ENCODE data around the gene WDR26.

WDR26 gene

DNA sequence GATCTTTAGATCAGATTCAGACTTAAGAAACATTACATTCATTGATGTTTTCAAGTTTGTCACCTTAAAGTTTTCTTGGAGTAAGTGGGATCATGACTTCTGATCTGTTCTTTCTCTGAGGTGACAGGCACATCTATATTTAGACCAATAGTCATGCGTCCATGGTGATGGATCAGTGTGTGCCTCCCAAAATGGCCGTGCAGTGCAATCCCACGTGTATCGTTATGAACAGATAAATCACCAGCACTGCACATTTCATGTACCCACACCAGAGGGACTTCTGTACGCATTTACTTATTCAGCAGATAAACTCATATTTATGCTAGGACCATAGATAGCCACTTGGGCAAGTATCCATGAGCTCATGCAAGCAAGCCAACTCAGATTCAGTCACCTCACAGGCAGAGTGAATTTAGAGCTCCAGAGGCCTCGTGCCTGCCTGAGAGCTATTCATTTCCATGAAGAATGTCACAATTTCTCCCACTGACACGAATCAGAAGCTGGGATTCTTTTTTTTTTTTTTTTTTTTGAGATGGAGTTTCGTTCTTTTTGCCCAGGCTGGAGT lies 13.9 kb upstream of the WDR26 start:
- Histone ChIP-seq H2BK12ac (ENCODE audit: low read length in 2 of 2) (no peak overlapping the region), H4K91ac (ENCODE audit: low read length) (no peak overlapping the region)

DNA sequence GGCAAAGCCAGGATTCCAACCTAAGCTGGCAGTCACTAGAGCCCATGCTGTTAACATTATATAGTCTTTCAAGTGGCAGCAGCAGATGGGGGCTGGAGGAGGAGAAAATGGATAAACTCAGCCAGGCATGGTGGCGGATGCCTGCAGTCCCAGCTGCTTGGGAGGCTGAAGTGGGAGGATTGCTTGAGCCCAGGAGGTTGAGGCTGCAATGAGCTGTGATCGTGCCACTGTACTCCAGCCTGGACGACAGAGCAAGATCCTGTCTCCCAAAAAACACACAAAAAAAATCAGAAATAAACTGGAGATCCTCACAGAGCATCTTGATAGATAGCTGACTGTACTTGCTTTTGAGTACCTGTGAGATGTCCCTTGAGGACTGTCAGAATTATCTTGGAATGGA lies 13.4 kb upstream of the WDR26 start:
- H3K14ac ChIP-seq (ENCODE audit: low read length in 2 of 2), result no peak overlapping the region
- peak overlapping the region in 1 of 2 experiments; percentile 35 for H3K23ac ChIP-seq (ENCODE audit: low read length in 2 of 2)
- peak overlapping the region; percentile 47 for H3K9ac ChIP-seq (ENCODE audit: low read length)
- no peak for DNase-seq
- no peak overlapping the region for H3K18ac ChIP-seq (ENCODE audit: low read depth in 1 of 2, low read length in 2 of 2)
- H2BK12ac ChIP-seq (ENCODE audit: low read length in 2 of 2), result no peak overlapping the region
- no peak overlapping the region for H2BK5ac ChIP-seq (ENCODE audit: low read depth, low read length, poor library complexity, severe bottlenecking)
- H3K4ac ChIP-seq (ENCODE audit: low read depth in 1 of 2, low read length in 2 of 2), result no peak overlapping the region
- H2BK15ac ChIP-seq (ENCODE audit: low read depth, poor library complexity, severe bottlenecking), result no peak overlapping the region
- no peak overlapping the region for H4K91ac ChIP-seq (ENCODE audit: low read length)
- H3K27ac ChIP-seq (ENCODE audit: low read length, poor library complexity, severe bottlenecking), result no peak overlapping the region
- H3K79me1 ChIP-seq (replicated peaks; ENCODE audit: low read length, poor library complexity, severe bottlenecking), result peaks cover 15% of the 10 kb centered on the region
- no peaks in the 10 kb centered on the region for H3K9me3 ChIP-seq (ENCODE audit: control insufficient read depth, low read length)
- H3K36me3 ChIP-seq (ENCODE audit: control insufficient read depth in 1 of 2, insufficient read depth in 2 of 2, low read depth in 1 of 2, low read length in 2 of 2), result peaks cover 3 to 4% of the 10 kb centered on the region in 2 experiments
- no peak overlapping the region for H2BK120ac ChIP-seq (ENCODE audit: low read depth, low read length)
- no peak overlapping the region for H2AFZ ChIP-seq (ENCODE audit: low read depth, low read length)
- peak overlapping the region; percentile 37 for H4K8ac ChIP-seq (ENCODE audit: low read length)
- no peak overlapping the region for H3K4me3 ChIP-seq (ENCODE audit: insufficient read depth in 1 of 2, low read depth in 1 of 2, low read length in 2 of 2)
- H2AK5ac ChIP-seq (ENCODE audit: low read length, severe bottlenecking), result no peak overlapping the region
- WGBS, result 98% methylated on average over 3 of the region's 3 CpGs
- H3K4me2 ChIP-seq (ENCODE audit: low read length, poor library complexity, severe bottlenecking), result peak overlapping the region; percentile 9
- H3K4me1 ChIP-seq (ENCODE audit: control insufficient read depth, insufficient read depth, low read depth, low read length), result peaks cover 2% of the 10 kb centered on the region
- no peaks in the 10 kb centered on the region for H3K27me3 ChIP-seq (ENCODE audit: control insufficient read depth in 1 of 2, insufficient read depth in 1 of 2, low read length in 2 of 2)

More for the DNA sequence above, 13.9 kb upstream of the WDR26 start:
- Histone ChIP-seq H2AFZ (ENCODE audit: low read depth, low read length) (no peak overlapping the region), H3K23ac (ENCODE audit: low read length in 2 of 2) (no peak overlapping the region), H3K4ac (ENCODE audit: low read depth in 1 of 2, low read length in 2 of 2) (no peak overlapping the region), H2BK15ac (ENCODE audit: low read depth, poor library complexity, severe bottlenecking) (no peak overlapping the region), H3K4me3 (ENCODE audit: insufficient read depth in 1 of 2, low read depth in 1 of 2, low read length in 2 of 2) (no peak overlapping the region), H3K9ac (ENCODE audit: low read length) (peak overlapping the region; percentile 47), H3K4me1 (ENCODE audit: control insufficient read depth, insufficient read depth, low read depth, low read length) (peaks cover 2% of the 10 kb centered on the region), H4K8ac (ENCODE audit: low read length) (no peak overlapping the region), H3K4me2 (ENCODE audit: low read length, poor library complexity, severe bottlenecking) (no peak overlapping the region), H3K36me3 (ENCODE audit: control insufficient read depth in 1 of 2, insufficient read depth in 2 of 2, low read depth in 1 of 2, low read length in 2 of 2) (peaks cover 0 to 3% of the 10 kb centered on the region in 2 experiments), H2AK5ac (ENCODE audit: low read length, severe bottlenecking) (no peak overlapping the region), H3K27ac (ENCODE audit: low read length, poor library complexity, severe bottlenecking) (no peak overlapping the region), H3K79me1 (replicated peaks; ENCODE audit: low read length, poor library complexity, severe bottlenecking) (peaks cover 15% of the 10 kb centered on the region), H2BK120ac (ENCODE audit: low read depth, low read length) (no peak overlapping the region), H3K18ac (ENCODE audit: low read depth in 1 of 2, low read length in 2 of 2) (no peak overlapping the region), H2BK5ac (ENCODE audit: low read depth, low read length, poor library complexity, severe bottlenecking) (no peak overlapping the region), H3K27me3 (ENCODE audit: control insufficient read depth in 1 of 2, insufficient read depth in 1 of 2, low read length in 2 of 2) (no peaks in the 10 kb centered on the region), H3K9me3 (ENCODE audit: control insufficient read depth, low read length) (no peaks in the 10 kb centered on the region), H3K14ac (ENCODE audit: low read length in 2 of 2) (peak overlapping the region in 1 of 2 experiments; percentile 71)
- no peak for DNase-seq
- 68% methylated on average over 6 of the region's 8 CpGs for WGBS

- Histone ChIP-seq H3K4me2 (ENCODE audit: low read length, poor library complexity, severe bottlenecking) (no peak overlapping the region), H2BK120ac (ENCODE audit: low read depth, low read length) (no peak overlapping the region), H3K9ac (ENCODE audit: low read length) (peak overlapping the region; percentile 54), H2AK5ac (ENCODE audit: low read length, severe bottlenecking) (no peak overlapping the region), H3K18ac (ENCODE audit: low read depth in 1 of 2, low read length in 2 of 2) (no peak overlapping the region), H3K4me3 (ENCODE audit: insufficient read depth in 1 of 2, low read depth in 1 of 2, low read length in 2 of 2) (no peak overlapping the region), H3K14ac (ENCODE audit: low read length in 2 of 2) (no peak overlapping the region), H3K9me3 (ENCODE audit: control insufficient read depth, low read length) (no peaks in the 10 kb centered on the region), H2AFZ (ENCODE audit: low read depth, low read length) (no peak overlapping the region), H3K27ac (ENCODE audit: low read length, poor library complexity, severe bottlenecking) (no peak overlapping the region), H4K8ac (ENCODE audit: low read length) (no peak overlapping the region), H2BK15ac (ENCODE audit: low read depth, poor library complexity, severe bottlenecking) (no peak overlapping the region), H3K36me3 (ENCODE audit: control insufficient read depth in 1 of 2, insufficient read depth in 2 of 2, low read depth in 1 of 2, low read length in 2 of 2) (peaks cover 3 to 11% of the 10 kb centered on the region in 2 experiments), H2BK5ac (ENCODE audit: low read depth, low read length, poor library complexity, severe bottlenecking) (no peak overlapping the region), H3K23ac (ENCODE audit: low read length in 2 of 2) (no peak overlapping the region), H3K4me1 (ENCODE audit: control insufficient read depth, insufficient read depth, low read depth, low read length) (peaks cover 2% of the 10 kb centered on the region), H2BK12ac (ENCODE audit: low read length in 2 of 2) (no peak overlapping the region), H3K4ac (ENCODE audit: low read depth in 1 of 2, low read length in 2 of 2) (no peak overlapping the region), H3K79me1 (replicated peaks; ENCODE audit: low read length, poor library complexity, severe bottlenecking) (peaks cover 15% of the 10 kb centered on the region), H3K27me3 (ENCODE audit: control insufficient read depth in 1 of 2, insufficient read depth in 1 of 2, low read length in 2 of 2) (no peaks in the 10 kb centered on the region), H4K91ac (ENCODE audit: low read length) (no peak overlapping the region)
- WGBS, result 84% methylated on average over 1 of the region's 2 CpGs
- no peak for DNase-seq
Measured at GRCh38 chr1:224447251-224447650, 12.7 kb upstream of the WDR26 start.

DNA sequence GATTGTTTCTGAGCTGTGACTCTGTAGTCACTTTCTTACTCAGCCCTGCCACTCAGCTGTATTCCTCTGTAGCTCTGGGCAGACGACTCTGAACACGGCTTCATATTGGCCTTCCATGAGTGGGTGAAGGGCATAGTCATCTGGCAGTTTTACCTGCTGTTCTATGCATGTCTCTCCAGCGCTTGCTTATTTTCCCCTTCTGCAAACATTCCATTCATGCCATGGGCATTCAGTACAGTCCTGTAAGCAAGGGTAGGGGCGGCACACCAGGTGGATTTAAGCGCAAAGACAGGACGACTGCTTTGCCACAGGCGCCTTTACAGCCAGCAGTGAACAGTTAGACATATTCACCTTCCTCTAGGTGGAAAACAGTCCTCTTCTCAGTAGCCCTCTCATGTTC lies 4.4 kb upstream of the WDR26 start:
- Histone ChIP-seq H2BK15ac (ENCODE audit: low read depth, poor library complexity, severe bottlenecking) (no peak overlapping the region), H2BK120ac (ENCODE audit: low read depth, low read length) (no peak overlapping the region), H3K4me1 (ENCODE audit: control insufficient read depth, insufficient read depth, low read depth, low read length) (peaks cover 7% of the 10 kb centered on the region), H3K36me3 (ENCODE audit: control insufficient read depth in 1 of 2, insufficient read depth in 2 of 2, low read depth in 1 of 2, low read length in 2 of 2) (peaks cover 4 to 26% of the 10 kb centered on the region in 2 experiments), H3K18ac (ENCODE audit: low read depth in 1 of 2, low read length in 2 of 2) (no peak overlapping the region), H2BK5ac (ENCODE audit: low read depth, low read length, poor library complexity, severe bottlenecking) (no peak overlapping the region), H2AFZ (ENCODE audit: low read depth, low read length) (no peak overlapping the region), H2BK12ac (ENCODE audit: low read length in 2 of 2) (no peak overlapping the region), H4K91ac (ENCODE audit: low read length) (no peak overlapping the region), H3K27me3 (ENCODE audit: control insufficient read depth in 1 of 2, insufficient read depth in 1 of 2, low read length in 2 of 2) (no peaks in the 10 kb centered on the region), H3K4me2 (ENCODE audit: low read length, poor library complexity, severe bottlenecking) (peak overlapping the region; percentile 66), H4K8ac (ENCODE audit: low read length) (no peak overlapping the region), H3K79me1 (replicated peaks; ENCODE audit: low read length, poor library complexity, severe bottlenecking) (peaks cover 9% of the 10 kb centered on the region), H3K14ac (ENCODE audit: low read length in 2 of 2) (no peak overlapping the region), H3K4ac (ENCODE audit: low read depth in 1 of 2, low read length in 2 of 2) (no peak overlapping the region), H3K9ac (ENCODE audit: low read length) (no peak overlapping the region), H3K4me3 (ENCODE audit: insufficient read depth in 1 of 2, low read depth in 1 of 2, low read length in 2 of 2) (no peak overlapping the region), H3K27ac (ENCODE audit: low read length, poor library complexity, severe bottlenecking) (peak overlapping the region; percentile 68), H3K23ac (ENCODE audit: low read length in 2 of 2) (no peak overlapping the region), H3K9me3 (ENCODE audit: control insufficient read depth, low read length) (no peaks in the 10 kb centered on the region), H2AK5ac (ENCODE audit: low read length, severe bottlenecking) (no peak overlapping the region)
- DNase-seq, result no peak
- WGBS, result 98% methylated on average over 7 of the region's 7 CpGs

All from mesenchymal stem cell (in vitro differentiated cells and primary cell).